Inflammatory macrophage treated with lipopolysaccharide for 4 hours (primary cell): ENCODE measurements around the gene PELI2.
"Not testable (repeated sequence)": the region's sequence is repeated elsewhere in the genome, so short reads cannot be mapped to it uniquely, and the experiment has no call there.

Experiments used
- DNase-seq: peaks from one replicate; pipeline ENCODE4 v3.0.0-alpha.2; 2020

PELI2 gene

GRCh38 chr14:56144176-56144575 is 26.0 kb downstream of the PELI2 start:
- no peak for DNase-seq

- no peak for DNase-seq
These were observed 27.1 kb downstream of the PELI2 start for GRCh38 chr14:56145181-56145769.

- peak; percentile 71 for DNase-seq
These were observed 27.8 kb downstream of the PELI2 start for GRCh38 chr14:56145965-56146364.

GRCh38 chr14:56147449-56147848 is 29.2 kb downstream of the PELI2 start:
- no peak for DNase-seq

- peak; percentile 21 for DNase-seq
These were observed 30.0 kb downstream of the PELI2 start for GRCh38 chr14:56147986-56148901.

- no peak for DNase-seq
These were observed 30.9 kb downstream of the PELI2 start for GRCh38 chr14:56149151-56149550.

- DNase-seq, result no peak
These were observed 31.8 kb downstream of the PELI2 start for GRCh38 chr14:56149995-56150394.

- DNase-seq, result no peak
These were observed 32.6 kb downstream of the PELI2 start for GRCh38 chr14:56150645-56151345.

- no peak for DNase-seq
These were observed 34.0 kb downstream of the PELI2 start for GRCh38 chr14:56152221-56152620.

- no peak for DNase-seq
These were observed 35.1 kb downstream of the PELI2 start for GRCh38 chr14:56153267-56153666.

GRCh38 chr14:56154321-56154720 is 36.1 kb downstream of the PELI2 start:
- DNase-seq, result no peak

- DNase-seq, result no peak
These were observed 37.9 kb downstream of the PELI2 start for GRCh38 chr14:56156096-56156495.

- no peak for DNase-seq
These were observed 40.9 kb downstream of the PELI2 start for GRCh38 chr14:56159066-56159465.

GRCh38 chr14:56160088-56160487 is 41.9 kb downstream of the PELI2 start:
- no peak for DNase-seq

- DNase-seq, result no peak
These were observed 43.4 kb downstream of the PELI2 start for GRCh38 chr14:56161658-56162057.

GRCh38 chr14:56162476-56162875 is 44.3 kb downstream of the PELI2 start:
- DNase-seq, result peak; percentile 39

- not testable (repeated sequence) for DNase-seq
These were observed 48.4 kb downstream of the PELI2 start for GRCh38 chr14:56166579-56166978.

GRCh38 chr14:56168007-56168616 is 49.9 kb downstream of the PELI2 start:
- DNase-seq, result no peak

- DNase-seq, result no peak
These were observed 51.8 kb downstream of the PELI2 start for GRCh38 chr14:56170028-56170427.

GRCh38 chr14:56170877-56171422 is 52.7 kb downstream of the PELI2 start:
- no peak for DNase-seq

- DNase-seq, result no peak
These were observed 53.9 kb downstream of the PELI2 start for GRCh38 chr14:56172074-56172473.

- peak; percentile 36 for DNase-seq
These were observed 54.4 kb downstream of the PELI2 start for GRCh38 chr14:56172571-56172971.

- no peak for DNase-seq
These were observed 55.2 kb downstream of the PELI2 start for GRCh38 chr14:56173365-56173922.
